Midbrain (tissue), 1 donor: ENCODE data around the gene RSRP1.
A peak's percentile ranks its signal among the peaks of the same experiment; 100 is the strongest.

Source experiments
- DNase-seq: peaks from one replicate; lab custom pipeline; 2025; lab: John Stamatoyannopoulos, UW

RSRP1 gene

DNA sequence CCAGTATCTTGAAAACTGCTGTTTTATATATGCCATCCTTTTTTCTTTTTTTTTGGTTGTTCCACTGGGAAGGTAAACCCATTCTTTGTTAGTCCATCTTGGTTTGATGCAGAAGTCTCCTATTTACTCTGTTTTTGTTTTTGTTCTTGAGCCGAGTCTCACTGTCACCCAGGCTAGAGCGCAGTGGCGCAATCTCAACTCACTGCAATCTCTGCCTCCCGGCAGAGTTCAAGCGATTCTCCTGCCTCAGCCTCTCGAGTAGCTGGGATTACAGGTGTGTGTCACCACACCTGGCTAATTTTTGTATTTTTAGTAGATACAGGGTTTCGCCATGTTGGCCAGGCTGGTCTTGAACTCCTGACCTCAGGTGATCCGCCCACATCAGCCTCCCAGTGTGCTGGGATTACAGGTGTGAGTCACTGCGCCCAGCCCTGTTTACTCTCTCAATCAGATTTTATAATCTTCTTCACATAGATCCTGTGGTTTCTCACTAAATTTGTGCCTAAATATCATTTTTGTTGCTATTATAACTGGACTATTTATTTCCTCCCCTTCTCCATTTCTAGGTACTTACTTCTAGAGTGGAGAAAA, 27.5 kb downstream of the RSRP1 start:
- DNase-seq: no peak

DNA sequence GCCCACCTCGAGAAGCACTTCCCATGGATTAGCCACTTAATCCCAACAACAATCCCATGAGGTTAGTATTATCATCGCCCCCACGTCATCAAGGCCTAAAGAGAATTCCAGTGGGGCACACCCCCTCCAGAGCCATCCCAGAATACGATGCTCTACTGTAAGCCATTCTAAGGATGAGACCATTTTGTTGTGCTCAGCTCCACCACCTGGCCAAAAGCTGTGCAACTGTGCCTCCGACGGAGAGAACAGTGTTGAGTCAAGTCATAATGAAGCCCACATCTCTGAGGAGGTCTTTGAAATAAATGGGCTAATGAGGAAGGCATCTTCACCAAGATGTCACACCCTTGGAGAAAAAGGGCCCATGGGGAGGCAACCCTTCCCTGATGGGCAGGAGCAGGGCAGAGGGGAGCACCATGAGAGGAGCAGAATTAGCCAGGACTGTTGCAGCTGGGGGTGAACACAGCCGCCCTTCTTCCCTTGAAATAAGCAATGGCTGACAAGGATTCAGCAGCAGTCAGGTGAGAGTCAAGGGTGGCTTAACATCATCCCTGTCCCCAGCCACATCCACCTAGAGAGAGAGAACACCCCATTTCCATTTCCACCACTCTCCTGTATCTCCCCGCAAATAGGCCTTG, 29.5 kb downstream of the RSRP1 start:
- no peak for DNase-seq

DNA sequence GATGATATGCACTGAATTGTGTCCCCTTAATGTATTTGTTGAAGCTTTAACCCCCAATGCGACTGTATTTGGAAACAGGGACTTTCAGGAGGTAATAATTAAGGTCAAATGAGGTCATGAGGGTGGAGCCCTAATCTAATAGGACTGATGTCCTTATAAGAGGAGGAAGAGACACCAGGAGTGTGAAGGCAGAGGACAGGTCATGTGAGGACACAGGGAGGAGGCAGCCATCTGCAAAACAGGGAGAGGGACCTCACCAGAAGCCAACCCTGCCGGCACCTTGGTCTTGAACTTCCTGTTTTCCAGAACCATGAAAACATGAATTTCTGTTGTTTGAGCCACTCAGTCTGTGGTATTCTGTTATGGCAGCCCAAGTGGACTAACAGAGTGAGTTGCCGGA, 30.2 kb downstream of the RSRP1 start:
- DNase-seq: no peak

DNA sequence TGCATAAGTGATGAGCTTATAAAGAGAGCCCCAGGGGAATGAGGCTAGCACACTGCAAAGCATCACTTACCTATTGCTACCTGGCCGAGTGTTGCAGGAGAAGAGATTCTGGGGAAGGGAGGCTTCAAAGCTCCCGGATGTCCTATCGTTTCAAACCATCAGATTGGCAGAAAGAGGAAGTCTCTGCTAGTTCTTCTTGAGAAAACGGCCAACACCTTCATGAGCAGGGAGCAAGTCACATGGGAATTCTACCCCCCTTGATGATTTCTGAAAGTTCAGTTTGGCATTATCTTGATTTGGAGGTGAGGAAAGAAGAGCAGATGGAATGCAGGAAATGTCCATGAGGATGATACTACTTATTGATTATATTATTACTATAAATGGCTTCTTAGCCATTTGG, 31.1 kb downstream of the RSRP1 start:
- DNase-seq: no peak

DNA sequence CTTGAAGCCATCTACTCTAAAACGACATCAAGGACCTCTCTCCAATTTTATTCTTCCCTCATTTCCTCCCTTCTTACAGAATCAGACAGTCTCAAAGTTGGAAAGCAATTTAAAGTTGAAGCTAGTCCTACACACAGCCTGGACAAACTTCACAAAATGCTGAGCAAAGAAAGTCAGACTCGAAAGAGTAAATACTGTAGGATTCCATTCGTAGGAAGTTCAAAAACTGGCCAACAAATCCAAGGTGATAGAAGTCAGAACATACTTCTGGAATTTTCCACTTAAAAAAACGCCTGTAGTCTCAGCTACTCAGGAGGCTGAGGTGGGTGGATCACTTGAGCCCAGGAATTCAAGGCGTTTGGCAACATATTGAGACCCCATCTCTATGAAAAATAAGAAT, 34.5 kb downstream of the RSRP1 start:
- no peak for DNase-seq

DNA sequence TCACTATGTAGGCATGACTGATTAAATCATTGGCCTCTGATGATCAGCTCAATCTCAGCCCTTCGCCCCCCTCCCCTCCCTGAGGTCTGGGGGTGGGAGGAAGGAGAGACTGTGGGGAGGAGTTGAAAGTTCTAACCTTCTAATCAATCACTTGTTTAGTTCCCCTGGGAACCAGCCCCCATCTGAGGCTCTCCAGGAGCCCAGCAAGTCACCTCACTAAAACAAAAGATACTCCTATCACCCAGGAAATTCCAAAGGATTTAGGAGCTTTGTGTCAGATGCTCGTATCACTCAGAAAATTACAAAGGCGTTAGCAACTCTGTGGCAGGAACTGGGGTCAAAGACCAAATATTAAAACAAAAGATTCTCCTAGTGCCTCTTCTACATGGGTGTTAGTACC, 36.5 kb downstream of the RSRP1 start:
- DNase-seq: no peak

DNA sequence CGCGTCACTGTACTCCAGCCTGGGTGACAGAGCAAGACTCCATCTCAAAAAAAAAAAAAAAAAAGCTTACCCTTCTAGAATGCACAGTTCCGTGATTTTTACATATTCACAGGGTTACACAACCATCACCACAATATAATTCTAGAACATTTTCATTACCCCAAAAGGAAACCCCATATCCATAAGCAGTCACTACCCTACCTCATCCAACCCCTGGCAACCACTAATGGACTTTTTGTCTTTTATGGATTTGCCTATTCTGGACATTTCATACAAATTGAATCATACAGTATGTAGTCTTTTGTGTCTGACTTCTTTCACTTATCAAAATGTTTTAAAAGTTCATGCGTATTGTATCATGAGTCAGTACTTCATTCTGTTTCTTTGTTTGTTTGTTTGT, 37.7 kb downstream of the RSRP1 start:
- DNase-seq: no peak

DNA sequence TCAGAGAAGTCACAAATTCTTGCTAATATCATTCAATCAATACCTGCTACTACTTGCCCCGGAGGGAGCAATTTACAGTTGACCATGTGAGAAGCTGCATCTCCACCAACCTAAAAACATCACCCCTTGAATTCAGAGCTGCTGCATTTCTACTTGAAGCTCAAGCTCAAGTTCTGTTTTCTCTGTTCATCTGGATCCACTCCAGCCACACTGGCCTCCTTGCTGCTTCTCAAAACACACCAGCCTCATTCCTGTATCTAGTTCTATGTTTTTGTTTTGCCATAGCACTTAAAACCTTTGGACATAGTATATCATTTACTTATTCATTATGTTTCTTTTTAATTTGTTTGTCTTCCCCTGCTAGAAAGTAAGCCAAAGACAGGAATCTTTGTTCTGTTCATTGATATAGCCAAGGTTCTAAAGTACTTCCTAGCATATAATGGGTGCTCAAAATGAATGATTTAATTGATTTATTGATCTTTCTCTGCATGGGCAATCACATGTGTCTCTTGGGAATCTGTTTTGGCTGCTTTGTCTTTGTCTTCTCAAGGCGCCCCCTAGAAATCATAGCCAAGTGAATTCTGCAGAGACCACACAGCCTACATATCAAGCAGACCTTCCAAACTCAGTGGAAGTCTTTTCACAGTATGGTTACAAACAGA, 38.6 kb downstream of the RSRP1 start:
- no peak for DNase-seq

DNA sequence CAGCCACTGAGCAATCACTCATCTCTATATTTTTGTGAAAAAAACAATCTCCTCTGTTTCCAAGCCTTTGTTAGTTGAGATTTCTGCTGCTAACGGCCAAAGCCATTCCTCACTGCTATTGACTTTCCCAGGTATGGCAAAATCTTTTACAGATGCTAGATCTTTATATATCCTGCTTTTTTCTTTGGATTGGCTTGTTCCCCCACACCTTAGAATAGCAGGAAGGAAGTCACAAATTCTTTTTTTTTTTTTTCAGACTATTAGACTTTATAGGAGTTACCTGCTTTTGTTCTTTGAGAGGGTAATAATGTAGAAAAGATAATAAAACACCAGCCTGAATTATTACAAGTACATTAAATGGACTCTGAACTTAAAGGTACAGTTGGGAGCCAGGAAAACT, 39.2 kb downstream of the RSRP1 start:
- DNase-seq: no peak

DNA sequence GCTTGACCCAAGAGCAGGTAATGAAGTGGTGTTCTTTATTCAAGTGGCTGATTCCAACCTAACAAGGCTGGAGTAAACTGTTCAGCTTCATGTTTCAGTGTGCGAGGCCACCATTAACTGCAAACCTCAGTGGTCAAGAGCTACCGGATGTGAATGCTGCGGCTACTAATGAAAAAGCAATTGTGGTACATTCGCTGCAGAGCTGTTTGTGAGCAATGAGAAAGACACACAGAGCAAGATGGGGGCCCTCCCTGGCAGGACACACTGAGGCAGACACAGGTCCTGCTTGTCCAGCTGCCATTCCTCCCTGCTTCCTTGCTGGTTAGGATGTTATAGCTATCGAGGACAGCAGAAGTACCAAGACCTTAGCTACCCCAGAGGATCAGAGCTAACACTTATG, 41.1 kb downstream of the RSRP1 start:
- DNase-seq: no peak

DNA sequence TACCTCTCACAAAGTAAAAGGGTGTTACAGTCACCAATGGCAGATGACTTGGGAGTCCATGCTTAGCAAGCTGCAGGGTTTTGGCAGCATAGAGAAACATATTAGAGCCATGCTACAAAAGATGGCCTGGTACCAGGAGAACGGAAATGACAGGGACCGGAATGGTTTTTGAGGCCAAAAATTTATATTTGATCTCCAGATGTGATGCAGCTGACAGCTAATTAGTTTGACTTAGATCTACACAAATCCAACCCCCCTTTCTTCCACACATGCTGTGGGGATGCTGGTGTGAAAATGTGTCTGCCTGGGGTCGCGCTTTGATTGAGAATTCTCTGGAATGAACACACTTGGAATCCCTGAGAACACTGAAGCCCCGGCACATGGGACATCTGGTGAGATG, 41.5 kb downstream of the RSRP1 start:
- DNase-seq: no peak

DNA sequence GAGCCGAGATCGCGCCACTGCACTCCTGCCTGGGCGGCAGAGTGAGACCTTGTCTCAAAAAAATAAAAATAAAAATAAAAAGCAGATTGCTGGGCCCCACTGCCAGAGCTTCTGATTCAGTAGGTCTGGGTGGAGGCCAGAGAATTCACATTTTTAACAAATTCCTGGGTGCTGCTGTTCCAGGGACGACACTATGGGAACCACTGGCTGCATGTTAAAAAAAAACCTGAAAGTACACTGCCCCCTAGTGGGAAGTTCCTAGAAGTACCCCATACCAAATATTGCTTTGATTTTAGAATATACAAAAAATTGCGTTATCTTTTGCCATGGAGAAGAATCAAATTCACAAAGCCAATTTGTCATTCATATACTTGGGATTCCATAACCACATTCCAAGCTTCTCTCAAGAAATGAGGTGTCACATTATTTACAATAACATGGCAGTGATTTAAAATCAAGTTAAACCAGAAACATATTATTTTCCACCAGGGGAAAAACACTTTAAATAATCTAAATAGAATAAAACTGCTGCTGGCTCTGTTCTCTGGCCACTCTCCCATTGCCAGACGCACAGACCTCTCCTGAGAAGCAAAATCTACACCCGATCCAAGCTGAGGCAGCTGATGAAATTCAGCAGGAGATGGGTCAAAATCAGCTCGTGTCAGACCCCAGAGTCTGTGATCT, 42.3 kb downstream of the RSRP1 start:
- DNase-seq: peak; percentile 60

DNA sequence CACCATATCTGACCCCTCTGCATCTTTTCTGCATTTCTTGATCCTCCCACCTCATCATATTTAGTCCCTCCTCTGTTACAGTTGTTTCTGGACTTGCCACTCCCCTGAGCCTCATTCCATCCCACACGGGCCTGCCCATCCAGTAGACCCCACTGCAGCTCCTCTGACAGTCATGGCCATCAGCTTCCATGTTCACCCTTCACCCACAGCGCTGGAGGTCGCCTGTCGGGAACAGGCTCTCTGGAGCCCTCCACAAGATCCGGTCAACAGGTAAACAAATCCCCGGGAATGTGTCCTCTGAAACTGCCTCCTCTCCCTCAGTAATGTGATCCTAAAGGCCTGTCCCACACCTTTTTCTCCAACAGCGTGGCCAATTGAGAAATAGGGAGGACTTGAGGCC, 46.2 kb downstream of the RSRP1 start:
- no peak for DNase-seq

DNA sequence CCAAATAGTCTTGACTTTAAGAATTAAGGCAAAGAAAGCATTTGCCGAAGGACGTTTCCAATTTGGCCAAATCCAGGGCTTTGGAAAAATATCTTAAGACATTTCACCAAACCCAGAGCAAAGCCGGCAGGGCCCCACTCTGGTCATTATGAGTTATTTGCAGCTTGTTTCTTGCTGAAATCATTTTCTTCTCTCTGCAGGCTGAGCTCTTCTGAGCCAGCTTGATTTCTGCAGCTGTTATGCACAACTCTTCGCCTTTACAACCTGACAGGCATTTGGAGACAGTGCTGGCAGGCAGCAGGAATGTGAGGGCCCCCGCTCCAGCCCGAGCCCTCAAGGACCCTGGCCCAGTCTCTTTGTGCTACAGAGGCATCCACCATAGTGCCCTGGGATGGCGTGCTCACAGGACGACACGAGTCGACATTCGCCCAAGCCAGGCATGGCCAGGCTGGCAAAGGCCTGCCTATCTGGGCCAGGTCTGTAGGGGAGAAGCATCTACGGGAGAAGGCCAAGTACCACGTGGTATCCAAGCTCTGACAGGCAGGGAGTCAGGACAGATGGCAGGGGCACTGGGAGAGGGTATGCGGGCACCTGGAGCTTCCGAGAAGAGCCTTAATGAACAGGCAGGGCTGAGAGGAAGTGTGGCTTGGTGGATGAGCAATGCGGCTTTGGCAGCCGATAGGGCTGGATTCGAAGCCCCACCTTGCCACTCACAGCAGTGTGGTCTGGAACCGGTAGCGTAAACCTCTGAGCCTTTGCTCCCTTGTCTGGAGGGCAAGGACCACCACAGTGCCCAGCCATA, 47.2 kb downstream of the RSRP1 start:
- no peak for DNase-seq

DNA sequence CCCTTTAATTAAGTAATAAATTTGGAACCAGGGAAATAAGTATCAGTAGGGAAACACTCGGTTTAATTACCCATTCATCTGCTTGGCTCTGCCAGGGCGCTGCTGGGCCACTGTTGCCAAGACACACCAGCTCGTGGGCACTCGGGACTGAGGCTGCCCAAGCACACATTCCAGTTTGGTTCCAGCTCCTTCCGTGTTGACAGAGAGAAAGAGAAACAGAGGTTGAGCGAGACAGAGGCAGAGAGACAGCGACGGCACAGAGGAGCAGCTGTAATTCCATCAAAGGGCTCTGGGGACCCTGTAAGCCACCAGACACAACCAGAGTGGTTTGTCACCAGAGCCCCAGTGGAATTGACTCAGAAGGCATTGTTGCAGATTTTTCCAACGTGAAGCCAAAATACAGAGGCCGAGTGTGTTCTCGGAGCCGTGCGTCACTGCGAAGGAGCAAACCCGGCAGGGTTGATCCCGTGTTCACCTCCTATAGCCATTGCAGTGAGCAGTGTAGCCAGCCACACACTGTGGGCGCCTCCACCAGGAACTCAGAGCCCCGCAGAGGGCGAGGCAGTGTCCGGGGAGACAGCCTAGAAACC, 48.5 kb downstream of the RSRP1 start:
- peak; percentile 55 for DNase-seq

DNA sequence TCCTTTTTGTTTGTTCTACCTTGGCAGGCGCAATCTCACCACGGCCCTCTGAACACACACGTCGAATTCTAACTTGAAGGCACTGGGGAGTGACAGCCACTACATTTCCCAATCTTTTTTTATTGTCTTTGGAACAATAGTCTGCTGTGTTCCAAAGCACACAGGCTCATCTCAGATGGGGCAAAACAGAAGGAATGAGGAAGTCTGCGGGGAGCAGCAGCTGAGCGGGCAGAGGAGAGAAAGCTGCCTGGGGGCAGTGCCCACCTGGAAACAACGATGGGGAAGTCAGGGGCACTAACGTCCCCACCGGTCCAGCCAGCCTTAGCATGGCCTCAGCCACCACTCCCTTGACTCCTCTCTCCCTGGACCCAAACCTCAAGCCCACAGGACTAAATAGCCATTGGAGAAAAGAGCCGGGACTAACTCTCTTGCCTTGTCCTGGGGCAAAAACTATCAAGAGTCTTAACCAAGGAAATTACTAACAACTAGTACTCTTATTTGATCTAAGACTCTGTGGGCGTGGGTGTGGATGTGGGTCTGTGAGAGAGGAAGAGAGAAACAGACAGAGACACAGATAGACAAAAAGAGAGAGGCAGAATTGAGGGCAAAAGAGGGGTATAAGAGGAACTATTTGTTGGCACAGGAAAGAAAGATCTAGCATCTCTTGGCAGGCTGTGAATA, 49.1 kb downstream of the RSRP1 start:
- DNase-seq: peak; percentile 26

DNA sequence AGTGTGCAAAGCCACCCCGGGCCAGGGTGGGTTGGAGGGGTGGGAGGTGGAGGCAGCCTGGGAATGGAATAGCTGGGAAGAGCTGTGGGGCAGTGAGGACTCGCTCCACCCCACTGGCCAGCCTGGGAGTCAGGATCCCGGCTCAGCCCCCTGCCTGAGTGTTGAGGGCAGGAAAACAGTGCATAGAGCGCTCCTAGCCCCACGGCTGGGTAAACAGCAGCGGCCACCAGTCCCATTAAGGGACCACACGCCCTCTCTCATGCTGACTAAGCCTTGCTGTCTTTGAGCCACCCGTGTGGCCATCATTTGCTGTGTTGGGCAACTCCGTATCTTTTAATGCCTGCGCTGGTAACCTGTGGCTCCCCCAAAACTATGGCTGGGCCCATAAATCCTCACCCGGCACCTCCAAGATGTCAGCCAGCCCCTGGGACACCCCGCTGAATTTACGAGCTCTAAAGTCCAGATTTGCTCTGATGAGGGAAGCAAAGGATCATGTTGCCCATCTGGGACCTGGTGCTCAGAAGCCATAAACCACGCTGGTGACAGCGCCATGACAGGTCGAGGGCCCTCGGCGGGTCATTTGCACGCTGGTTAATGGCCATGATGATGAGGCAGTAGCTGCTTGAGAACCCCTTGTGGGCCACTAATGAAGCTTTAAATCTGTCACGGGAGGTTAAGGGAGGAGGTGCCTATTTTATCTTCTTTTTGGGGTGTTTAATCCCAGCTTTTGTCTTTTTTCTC, 49.8 kb downstream of the RSRP1 start:
- no peak for DNase-seq

DNA sequence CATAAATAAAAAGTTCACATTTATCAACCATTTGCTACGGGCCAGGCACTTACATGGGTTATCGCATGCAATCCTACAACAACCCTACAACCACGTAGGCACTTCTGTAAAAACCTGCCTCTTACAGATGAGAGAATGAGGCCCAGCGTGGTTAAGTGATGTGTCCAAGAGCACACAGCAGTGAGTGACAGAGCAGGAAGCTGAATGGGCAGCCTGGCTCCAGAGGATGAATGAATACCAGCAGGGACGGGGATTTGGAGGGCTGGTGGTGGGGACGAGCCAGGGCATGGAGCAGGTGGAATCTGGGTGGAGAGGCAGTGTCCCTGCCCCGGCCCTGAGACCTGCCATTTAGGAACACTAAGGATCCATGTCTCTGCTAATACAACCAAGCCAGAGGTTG, 50.4 kb downstream of the RSRP1 start:
- DNase-seq: no peak

DNA sequence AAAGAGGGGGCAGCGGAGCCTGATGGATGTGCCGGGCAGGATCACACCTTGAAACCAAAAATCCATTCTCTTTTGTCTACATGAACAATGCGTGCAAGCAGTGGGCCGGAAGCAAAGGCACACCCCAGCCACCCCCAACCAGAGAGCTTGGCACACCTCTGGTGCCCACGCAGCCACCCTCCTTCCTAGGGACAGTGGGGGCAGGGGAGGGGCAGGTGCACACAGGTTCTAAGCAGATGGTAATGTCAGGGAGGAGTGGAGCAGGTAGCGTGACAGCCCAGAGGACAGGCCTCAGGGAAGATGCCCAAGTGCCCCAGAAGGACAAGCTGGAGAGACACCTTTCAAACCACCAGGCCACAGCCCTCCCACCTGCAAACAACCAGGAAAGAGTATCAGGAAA, 51.4 kb downstream of the RSRP1 start:
- no peak for DNase-seq

DNA sequence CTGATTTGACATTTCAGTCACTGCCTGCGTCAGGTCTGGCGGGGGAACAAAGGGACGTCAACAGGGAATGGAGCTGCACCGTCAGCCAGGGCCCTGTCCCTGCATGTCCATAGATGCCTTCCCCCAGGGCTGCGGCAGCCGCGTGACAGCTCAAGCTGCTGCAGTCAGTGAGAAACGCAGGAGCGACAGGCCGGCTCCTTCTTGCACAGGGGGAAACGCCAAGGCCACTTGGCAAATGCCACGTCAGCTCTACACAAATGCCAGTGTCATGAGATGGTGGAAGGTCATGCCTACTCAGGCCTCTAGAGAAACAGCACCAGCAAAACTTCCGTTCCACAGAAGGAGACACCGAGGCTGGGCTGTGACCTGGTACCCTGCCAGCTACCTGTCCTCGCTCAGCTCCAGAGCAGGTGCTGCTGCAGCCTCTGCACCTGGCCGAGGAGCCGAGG, 52.7 kb downstream of the RSRP1 start:
- no peak for DNase-seq

DNA sequence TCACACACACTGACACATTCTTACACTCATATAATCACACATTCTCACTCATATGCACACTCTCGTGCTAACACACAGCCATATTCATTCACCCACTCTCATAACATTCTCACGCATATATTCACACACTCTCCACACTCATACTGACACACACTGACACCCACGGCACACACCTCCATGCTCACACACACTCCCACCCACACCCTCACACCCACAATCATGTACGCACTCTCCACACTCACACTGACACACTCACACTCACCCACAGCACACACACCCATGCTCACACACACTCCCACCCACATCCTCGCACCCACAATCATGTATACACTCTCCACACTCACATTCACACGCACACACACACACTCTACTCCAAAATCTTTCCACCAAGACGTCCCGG, 53.2 kb downstream of the RSRP1 start:
- DNase-seq: no peak
